Activated CD4-positive, alpha-beta T cell treated with anti-CD3 and anti-CD28 coated beads for 48 hours (primary cell): ENCODE data around the gene SLC16A9.
A peak's percentile ranks its signal among the peaks of the same experiment; 100 is the strongest.

Experiments
- DNase-seq: peaks from one replicate; pipeline ENCODE4 v3.0.0-alpha.2; 2020

Gene SLC16A9

DNA sequence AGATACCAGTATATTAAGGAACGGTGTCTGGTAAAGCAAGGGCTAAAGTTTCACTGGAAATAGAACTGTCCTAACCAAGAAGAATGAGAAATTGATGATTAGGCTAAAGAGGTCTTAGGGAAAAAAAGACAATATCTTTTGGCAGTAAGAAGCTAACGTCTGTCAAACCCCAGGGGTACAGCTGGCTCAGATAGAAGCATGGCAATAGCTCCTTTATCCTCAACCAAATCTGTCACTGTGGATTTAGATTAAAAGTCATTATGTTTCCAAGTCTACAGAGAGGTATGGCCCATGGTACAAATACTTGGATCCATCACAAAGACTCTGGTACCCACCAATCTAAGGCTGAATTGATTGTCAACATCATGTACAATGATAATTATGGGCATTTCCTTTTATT lies 8.6 kb upstream of the SLC16A9 start:
- DNase-seq: no peak

DNA sequence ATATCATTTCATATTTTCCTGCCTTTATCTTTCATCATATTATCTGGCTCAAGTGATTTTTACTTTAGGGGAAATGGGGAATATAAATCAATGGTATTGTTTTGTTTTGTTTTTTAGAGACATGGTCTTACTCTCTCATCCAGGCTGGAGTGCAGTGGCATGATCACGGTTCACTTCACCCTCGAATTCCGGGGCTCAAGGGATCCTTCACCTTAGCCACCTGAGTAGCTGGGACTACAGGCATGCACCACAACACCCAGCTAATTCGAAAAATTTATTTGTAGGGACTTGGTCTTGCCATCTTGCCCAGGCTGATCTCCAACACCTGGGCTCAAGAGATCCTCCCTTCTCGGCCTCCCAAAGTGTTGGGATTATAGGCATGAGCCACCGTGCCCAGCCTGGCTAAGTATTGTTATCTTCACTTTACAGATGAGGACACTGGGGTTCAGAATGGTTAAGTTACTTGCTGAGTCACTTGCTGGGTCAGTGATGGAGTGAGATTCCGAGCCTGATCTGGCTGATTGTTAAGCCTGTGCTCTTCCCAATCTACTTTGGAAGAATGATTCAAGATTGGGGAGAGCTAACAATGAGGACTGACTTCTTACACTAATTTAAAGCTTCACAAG lies 3.7 kb upstream of the SLC16A9 start:
- DNase-seq: no peak

DNA sequence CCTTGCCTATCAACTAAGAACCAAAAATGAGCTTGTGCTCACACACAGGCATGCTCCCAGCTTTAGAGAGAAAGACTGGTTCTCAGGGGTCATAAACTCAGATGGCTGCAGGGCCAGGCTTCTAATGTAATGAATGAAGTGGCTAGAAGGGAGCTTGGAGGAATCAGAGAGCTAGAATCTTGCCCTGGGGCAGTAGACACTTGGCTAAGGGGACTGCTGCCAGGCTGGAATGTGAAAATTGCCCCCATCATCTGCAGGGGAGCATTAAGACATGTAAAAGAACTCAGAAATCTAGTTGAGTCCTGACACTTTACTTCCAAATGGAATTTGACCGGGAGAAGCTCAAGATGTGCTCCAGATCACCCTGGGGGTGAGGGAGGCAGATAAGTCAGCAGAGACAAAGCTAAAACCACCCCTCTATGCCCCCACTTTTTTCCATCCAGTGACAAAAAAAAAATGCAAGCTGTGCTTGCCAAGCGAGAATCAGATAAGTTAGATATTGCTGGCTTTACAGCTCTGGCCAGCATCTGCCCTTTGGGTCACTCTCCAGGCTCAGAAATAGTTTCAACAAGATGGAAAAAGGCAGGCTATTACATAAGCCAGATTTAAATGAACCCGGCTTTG lies 2.3 kb upstream of the SLC16A9 start:
- DNase-seq: no peak

DNA sequence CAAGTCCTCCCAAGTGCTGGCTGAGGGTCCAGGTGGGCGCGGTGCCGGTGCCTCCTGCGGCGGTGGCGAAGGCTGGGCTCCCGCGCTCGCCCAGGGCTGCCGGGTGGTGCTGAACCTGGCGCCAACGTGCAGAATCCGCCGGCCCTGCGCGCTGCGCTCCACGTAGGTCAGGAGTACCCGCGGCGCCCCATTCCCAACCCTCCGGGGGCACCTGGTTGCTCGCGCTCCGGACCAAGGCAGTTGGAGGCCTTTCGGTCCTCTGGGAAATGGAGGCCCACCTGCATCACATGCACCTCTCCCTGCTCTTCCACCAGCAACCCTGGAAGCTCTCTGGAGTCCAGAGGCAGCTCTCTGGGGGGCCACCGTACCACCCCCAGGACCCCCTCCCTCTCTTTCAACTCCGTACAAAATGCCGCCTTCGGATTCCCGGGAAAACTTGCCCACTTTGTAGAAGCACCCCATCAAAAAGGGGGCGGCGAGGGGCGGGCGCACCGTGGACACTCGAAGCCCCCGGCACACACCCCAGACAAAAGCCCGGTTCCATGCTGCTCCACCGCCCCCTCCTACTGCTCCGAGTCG lies 745 bp downstream of the SLC16A9 start:
- DNase-seq: peak; percentile 30

DNA sequence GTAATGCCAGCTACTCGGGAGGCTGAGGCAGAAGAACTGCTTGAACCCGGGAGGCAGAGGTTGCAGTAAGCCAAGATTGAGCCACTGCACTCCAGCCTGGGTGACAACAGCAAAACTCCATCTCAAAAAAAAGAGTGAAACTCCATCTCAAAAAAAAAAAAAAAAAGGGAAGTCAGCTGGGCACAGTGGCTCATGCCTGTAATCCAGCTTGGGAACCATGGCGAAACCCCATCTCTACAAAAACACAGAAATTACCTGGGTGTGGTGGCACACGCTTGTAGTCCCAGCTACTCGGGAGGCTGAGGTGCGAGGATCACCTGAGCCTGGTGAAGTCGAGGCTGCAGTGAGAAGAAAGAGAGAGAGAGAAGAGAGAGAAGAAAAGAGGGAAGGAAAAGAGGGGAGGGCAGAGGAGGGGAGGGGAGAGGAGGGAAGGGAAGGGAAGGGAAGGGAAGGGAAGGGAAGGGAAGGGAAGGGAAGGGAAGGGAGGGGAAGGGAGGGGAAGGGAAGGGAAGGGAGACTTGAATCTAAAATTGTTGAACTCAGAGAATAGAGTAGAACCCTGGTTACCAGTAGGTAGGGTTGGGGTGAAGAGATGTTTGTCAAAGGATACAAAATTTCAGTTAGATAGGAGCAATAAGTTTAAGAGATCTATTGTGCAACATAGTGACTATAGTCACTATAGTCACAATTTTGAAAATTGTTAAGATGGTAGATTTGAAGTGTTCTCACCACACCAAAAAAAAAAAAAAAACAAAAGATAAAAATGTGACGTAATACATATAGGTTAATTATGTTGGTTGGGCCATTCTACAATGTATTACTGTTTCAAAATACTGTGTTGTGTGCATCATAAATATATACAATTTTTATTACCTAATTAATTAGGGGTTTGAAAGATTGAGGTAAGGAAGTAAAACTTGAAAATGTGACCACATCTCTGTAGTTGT lies 2.5 kb downstream of the SLC16A9 start:
- no peak for DNase-seq

DNA sequence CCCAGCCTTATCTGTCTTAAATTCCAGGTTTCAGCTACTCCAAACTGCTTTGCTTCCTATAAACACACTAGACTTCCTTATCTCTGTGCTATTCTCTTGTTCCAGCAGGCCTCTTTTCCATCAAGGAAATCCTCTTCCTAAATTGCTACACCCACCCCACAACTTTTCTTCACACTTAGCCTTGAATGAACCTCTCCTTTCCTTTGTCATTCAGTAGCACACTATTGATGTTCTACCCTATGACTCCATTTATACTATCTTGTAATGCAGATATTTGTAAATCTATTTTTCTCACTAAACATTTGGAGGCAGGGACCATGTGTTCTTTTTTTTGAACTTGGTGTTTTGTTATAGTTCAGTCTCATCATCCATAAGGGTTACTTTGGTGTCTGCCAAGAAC lies 3.7 kb downstream of the SLC16A9 start:
- no peak for DNase-seq

DNA sequence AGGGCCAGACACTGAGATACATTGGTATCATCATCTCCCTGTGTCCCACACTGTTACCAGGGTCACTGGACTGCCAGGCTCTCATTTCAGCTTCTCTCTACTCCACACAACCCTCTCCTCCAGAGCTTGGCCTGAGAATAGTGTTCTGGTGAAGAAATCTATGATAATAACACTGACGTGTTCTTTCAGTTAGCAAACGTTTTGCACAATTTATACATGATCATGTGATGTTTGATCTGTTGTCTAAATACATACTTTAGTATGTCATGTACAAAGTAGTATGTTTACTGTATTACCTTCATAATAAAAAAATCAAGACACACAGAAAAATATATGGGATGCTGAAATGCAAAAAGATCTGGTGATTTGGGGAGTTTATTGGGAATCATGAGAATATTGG lies 5.0 kb downstream of the SLC16A9 start:
- no peak for DNase-seq

DNA sequence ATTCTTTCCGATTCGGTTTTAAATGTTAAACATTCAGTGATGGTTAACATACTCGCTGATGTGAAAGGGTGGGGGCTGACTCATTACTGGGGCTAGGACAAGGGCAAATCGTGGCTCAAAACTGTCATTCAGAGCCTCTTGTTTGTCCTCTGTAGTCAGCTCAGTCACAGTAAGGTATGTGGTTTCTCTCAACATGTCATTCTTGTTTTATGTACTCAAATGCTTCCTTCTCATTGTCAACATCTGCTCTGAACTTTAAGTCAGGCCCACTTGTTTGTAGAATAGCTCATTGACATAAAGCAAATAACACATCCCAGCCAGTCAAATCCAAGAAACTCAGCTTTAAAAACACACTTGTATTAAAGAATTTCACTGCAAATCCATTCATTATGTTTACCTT lies 7.3 kb downstream of the SLC16A9 start:
- peak; percentile 6 for DNase-seq

DNA sequence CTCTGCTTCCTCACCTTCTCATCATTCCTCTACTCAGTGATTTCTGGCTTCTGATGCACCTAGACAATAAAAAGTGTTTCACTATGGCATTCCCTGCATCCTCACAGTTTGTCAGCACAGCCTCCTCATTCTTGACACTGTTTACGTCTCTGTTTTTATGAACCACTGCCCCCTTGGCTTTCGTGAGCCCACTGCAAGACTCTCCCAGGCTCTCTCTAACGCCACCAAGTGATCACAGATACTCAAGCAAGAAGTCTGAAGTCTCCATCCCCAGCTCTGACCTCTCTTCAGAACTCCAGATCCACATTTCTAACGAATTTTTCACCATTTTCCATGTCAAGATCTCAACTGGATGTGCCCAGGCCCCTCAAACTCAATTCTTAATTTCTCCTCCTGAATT lies 8.9 kb downstream of the SLC16A9 start:
- DNase-seq: no peak

DNA sequence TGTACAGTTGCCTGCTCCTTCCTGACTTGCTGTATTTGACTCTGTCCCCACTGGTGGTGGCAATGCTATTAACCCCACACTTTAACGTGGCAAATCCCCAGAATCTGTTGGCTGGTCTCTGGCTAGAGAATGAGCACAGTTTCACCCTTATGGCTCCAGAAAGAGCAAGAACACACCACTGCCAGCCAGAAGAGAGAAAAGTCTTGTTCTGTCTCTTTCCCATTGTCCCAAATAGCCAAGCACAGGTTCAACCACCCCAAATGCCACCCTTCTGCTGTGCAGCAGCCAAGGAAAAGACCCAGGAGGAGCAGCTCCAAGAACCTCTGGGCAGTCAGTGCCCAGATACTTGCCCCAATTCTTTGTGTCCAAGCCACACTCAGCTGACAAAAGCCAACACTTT lies 11.3 kb downstream of the SLC16A9 start:
- DNase-seq: no peak

DNA sequence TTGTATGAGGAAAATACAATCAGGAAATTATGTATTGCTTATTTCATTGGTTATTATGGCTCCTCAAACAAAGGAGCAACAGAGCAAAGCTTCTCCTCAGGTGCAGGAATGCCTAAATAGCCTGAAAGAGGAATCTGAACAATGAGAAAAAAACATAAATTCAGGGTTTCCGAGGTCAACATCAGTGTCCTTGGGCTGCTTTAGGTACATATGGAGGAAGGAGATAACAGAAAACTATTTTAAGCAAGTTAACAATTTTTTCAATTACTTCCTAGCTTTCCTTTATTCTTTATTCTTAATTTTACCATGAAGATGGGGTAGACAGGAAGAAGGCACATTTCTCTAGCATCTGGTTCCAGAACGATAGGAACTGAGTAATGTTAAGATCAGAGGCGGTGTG lies 14.0 kb downstream of the SLC16A9 start:
- DNase-seq: no peak

DNA sequence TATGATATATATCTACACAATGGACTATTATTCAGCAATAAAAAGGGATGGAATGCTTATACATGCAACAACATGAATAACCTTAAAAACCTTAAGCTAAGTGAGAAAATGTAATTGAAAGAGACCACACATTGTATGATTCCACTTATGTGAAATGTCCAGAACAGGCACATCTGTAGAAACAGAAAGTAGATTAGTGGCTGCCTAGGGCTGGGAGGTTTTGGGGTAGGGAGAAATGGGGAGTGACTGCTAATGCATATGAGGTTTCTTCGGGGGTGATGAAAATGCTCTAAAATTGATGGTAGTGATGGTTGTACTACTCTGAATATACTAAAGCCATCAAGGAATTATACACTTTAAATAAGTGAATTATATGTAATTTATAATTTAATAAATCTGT lies 14.7 kb downstream of the SLC16A9 start:
- DNase-seq: no peak

DNA sequence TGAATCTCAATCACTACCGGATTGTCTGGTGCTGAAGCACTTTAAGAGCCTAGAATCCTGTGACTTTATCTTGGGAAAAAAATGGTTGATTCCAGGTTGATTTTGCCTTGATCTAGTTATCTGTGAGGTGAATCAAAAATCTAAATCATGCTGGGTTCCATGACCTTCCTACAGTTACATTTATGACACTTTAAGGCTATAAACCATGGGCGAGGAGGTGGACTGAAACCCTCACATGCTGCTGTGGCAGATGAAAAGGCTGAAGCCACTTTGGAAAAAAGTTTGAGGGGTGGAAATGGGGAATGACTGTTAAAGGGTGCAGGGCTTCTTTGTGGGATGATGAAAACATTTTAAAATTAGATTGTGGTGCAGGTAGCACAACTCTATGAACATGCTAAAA lies 17.5 kb downstream of the SLC16A9 start:
- DNase-seq: no peak

DNA sequence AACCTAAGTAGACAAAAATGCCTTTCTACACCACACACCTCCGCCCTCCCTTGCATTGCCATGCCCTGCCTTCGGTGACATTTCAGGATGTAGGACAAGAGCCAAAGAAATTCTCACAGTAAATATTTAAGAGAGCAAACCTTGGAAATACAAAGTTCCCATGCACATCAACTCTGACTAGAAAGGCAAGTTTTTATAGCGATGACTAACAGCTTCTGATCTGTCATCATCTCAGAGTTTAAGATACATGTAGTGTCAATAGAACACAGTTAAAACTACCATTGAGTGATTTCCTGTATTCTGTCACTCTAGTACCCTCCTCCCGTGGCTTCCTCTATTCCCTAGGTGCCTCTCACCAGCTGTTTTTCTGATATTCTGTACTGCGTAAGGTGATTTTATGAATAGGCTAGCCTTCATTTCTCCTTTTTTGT lies 20.7 kb downstream of the SLC16A9 start:
- no peak for DNase-seq

DNA sequence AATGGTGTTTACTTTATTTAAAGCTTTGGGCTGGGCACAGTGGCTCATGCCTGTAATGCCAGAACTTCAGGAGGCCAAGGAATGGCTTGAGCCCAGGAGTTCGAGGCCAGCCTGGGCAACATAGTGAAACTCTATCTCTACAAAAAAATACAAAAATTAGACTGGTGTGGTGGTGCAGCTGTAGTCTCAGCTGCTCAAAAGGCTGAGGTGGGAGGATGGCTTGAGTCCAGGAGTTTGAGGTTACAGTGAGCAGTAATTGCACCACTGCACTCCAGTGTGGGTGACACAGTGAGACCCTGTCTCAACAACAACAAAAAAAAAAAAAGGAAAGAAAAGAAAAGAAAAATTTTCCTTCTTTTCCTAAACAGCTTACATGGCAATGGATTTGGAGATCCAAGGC lies 22.0 kb downstream of the SLC16A9 start:
- no peak for DNase-seq

DNA sequence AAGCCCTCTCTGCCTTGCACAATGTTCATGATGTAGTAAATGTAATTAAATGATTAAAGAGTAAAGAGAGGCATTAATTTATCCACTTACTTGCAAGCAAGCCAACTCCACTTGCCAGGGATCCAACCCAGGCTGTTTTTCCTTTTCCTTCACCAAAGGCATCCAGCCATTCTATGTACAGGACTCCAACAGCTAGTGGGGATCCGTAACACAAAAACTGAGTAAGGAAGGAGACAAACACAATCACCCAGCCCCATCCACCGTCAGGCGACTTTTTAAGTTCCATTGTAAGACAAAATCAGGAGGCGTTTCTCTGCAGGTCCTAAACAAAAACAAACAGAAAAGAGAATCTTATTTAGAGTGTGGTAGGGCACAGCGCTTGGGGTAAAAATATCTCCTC lies 25.6 kb downstream of the SLC16A9 start:
- DNase-seq: no peak

DNA sequence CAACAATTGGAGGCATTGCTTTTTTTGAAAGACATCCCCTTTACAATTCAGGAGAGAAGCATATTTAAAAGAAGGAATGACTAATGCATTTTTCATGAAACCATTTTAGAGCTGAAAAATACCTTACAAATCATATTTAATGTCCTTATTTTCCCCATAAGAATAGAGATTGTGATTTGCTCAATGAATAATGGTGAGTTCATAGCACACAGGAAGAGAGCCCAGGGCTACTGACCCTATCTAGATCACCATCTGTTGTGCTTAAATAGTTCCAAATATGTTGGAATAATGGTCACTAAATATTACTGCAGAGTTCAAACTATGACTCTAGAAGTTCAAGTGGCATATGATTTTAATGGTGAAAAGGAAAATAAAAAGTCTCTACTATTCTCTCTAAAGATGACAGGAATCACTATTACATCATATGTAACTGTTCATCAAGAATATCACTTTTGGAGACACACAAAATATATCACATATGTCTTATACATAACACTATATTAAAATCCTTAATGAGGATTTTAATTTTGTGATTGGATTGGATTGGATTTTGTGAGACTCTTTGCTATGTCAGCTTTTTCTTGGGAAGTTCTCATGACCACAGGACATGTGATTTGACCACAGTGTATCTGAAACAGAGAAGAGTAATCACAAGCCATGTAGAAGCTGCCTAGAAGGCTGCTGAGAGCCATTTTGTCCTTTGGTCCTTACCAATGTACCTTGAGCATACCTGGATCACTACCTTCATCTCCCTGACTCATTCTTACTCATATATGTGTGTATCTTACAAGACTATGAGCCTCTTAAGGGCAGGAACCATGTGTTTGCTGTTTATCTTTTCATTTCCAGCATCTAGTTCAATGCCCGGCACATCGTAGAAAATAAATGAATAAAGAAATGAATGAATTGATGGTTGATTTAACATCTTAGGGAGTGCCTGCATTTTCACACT lies 26.4 kb downstream of the SLC16A9 start:
- DNase-seq: no peak

DNA sequence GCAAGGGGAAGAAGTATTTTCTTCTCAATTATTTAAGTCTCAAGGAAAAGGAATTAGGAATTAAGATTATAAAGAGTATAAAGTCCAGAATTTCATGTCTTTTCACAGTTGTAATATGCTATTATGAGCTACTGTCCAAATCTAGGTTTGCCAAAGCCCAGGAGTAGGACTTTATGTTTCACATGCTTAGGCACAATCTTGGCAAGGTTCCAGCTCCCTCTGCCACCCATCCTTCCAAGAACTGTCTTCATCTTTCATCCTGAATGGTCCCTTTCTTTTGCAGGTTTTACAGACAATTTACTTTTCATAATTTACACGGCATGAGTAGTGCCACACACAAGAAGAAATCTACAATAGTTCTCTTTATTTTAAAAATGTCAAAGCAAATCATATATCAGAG lies 29.5 kb downstream of the SLC16A9 start:
- no peak for DNase-seq

DNA sequence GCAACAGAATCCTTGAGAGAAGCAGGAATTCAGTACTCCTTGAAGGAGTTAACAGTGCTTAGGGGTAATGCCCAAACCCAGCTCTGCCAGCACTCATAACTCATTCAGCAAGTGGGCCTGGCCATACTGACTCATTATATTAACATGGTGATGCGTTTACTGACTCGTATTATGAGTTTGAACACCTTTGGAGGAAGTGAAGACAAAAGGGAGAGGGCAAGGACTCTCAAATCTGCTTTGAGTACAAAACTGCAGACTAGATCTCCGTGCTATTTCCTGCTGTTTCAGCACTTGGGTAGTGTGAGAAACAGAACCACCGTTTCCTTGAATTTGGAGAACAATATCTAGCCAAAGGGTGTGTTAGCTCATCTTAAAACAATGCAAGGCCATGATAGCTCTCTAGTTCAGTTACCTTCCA lies 30.8 kb downstream of the SLC16A9 start:
- DNase-seq: peak; percentile 2

DNA sequence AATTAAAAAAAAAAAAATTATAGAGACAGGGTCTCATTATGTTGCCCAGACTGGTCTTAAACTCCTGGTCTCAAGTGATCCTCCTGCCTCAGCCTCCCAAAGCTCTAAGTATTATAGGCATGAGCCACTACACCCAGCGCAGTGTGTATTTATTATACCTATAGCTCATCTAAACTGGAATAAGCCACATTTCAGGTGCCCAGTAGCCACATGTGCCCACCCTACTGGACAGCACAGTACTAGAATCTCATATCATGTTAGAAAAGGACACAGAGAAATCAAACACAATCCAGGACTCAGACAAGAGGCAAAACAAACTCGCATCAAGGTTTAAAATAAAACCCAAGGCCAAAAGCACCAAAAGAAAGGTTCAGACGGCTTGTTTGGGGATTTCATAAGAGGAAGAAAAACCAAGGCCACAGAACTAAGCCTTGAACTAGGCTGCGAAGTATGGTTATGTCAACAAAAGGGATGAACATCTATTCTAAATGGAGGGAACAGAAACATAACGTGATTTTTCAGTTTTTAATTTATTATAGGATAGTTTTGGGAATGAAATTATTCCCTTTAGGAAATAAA lies 32.3 kb downstream of the SLC16A9 start:
- no peak for DNase-seq

DNA sequence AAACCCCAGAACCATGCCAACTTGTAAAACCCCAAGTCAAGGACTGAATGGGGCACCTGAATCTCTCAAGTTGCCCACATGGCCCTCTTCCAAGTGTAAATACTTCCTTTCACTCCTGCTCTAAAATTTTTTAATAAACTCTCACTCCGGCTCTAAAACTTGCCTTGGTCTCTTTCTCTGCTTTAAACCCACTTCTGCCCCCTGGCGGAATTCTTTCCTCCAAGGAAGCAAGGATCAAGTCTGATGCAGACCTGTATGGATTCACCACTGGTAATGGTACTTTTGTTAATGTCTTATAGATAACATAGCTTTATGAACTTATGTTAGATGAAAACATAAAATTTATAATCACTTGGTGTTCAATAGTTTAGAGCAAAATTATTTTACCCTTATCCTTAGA lies 33.8 kb downstream of the SLC16A9 start:
- DNase-seq: peak; percentile 5

DNA sequence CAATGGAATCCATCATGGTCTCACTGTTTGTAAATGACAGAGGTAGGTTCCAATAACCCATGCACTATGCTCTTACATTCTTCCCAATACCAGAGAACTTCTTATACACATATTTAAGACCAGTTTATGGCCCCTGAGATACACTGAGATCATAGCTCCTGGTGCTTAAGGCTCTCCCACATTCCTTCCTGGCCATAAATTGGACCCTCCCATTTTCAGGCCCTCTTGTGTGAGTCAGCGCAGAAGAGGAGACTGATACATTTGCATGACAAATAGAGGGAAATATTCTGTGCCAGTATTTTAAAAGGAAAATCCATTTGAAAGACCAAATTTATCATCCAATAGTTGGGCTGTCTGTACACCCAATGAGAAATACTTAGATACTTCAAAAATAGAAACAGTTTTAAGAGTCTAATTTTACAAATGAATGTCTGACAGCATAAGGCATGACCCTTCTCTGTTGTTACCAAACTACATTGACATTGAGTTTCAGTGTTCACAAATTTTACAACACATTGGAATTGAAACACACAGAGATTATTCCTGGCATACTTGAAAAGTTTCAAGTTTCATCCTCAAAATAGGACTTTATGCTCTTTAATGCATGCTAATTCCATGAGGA lies 35.3 kb downstream of the SLC16A9 start:
- no peak for DNase-seq
